PC-9 (cell line): ENCODE results near the gene ATL2.

Source experiments
- CTCF ChIP-seq: fragments of 200-600 bp; sonication (generic); conservative IDR thresholded peaks from 2 replicates; pipeline ENCODE4 v1.6.1; 2017; ENCODE audit warnings: mixed run types, antibody characterized with exemption, mild to moderate bottlenecking, moderate library complexity
- EZH2 ChIP-seq: fragments of 200-600 bp; sonication (generic); IDR thresholded peaks from 2 replicates; pipeline ENCODE4 v1.8.0; 2017; ENCODE audit warnings: antibody characterized with exemption, low read depth

- TF ChIP-seq CTCF (no peak), EZH2 (no peak)
These were observed 44.4 kb upstream of the ATL2 start for GRCh38 chr2:38421274-38422056.
